ENCODE data around the gene CHMP3.

GRCh38 chr2:86608832-86609410, 45.7 kb upstream of the CHMP3 start:
- TF ChIP-seq, protein P1, sequence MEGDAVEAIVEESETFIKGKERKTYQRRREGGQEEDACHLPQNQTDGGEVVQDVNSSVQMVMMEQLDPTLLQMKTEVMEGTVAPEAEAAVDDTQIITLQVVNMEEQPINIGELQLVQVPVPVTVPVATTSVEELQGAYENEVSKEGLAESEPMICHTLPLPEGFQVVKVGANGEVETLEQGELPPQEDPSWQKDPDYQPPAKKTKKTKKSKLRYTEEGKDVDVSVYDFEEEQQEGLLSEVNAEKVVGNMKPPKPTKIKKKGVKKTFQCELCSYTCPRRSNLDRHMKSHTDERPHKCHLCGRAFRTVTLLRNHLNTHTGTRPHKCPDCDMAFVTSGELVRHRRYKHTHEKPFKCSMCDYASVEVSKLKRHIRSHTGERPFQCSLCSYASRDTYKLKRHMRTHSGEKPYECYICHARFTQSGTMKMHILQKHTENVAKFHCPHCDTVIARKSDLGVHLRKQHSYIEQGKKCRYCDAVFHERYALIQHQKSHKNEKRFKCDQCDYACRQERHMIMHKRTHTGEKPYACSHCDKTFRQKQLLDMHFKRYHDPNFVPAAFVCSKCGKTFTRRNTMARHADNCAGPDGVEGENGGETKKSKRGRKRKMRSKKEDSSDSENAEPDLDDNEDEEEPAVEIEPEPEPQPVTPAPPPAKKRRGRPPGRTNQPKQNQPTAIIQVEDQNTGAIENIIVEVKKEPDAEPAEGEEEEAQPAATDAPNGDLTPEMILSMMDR (IDR thresholded peaks at IDR 0.05), result no peak
- TF ChIP-seq POLR2AphosphoS5 (IDR thresholded peaks at IDR 0.05) (no peak), POLR2A (IDR thresholded peaks at IDR 0.05) (no peak), EP300 (IDR thresholded peaks at IDR 0.05) (no peak)
